HTERT RPE-1 (cell line): ENCODE data around the gene ACOT8.

Experiments
- in situ Hi-C: fragments of 300-500 bp; cut with MboI; formaldehyde crosslinking; loops from 4 replicates; pipeline ENCODE4 v1.14.3; 2020; ENCODE audit warnings: low sequenced_read_pairs

Gene ACOT8

DNA sequence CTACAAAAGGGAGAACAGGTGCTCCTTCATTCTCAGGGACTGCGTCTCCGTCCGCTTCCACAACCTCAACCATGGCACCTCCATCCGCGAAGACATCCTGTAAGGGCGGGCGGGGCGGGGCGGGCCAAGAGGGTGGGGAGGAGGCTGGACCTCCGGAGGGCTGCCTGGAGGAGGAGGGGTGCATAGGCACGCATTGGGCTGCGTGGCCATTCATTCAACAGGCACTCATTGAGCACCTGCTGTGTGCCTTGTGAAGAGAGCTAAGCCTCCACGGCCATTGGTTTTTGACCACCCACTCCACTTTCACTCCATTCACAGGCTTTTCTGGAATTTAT lies 657 bp upstream of the ACOT8 start:
- in situ Hi-C loops, result no loop called here

DNA sequence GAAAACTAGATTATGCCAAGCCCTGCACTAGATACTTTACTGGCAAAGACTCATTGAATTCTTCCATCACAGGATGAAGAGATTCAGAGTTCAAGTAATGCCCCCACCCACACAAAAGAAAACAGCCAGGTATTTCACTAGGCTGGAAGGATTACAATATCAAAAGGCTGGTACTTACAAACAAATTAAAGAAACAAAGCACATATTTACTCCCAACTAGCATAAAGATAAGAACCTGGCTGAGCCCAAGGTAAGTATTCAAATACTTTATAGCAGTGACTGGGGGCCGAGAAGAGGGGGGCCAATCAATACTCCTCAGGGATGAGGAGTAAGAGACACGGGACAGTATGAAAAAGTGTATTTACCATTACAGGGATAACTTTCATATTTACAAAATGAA lies 3.7 kb downstream of the ACOT8 start:
- in situ Hi-C loops, result no loop called here

DNA sequence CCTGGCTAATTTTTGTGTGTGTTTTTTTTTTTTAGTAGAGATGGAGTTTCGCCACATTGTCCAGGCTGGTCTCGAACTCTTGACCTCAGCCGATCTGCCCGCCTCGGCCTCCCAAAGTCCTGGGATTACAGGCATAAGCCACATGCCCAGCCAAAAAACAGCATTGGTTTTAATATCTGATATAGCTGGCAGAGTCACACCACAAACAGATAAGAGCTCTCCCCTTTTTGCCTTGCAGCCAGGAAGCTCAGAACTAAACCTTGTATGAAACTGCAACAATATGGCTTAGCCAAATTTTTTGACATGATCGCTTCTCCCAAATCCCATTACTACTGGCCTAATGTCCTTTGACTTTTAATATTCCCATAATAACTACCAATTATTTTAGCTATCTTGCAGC lies 4.9 kb downstream of the ACOT8 start:
- in situ Hi-C loops, result no loop called here

DNA sequence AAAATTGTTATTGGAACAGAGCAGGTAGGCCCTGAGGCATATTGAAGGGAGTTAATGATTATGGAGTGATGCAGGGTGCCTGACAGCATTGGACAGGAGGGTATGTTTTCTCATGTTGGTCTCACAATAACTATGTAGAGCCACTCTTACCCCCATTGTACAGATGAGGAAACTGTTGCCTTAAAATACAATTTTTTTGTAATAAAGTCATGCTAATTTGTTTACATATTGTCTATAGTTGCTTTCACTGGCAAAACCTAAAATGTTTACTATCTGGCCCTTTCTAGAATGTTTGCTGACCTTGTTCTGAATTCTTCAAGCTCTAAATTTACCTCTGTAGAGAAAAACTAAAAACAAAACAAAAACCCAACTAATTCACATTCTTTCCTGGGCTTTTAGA lies 5.7 kb downstream of the ACOT8 start:
- in situ Hi-C loops, result no loop called here

- in situ Hi-C loops, result no loop called here
These were observed 6.3 kb downstream of the ACOT8 start for GRCh38 chr20:45850926-45851325.

GRCh38 chr20:45850238-45850637 lies 7.0 kb downstream of the ACOT8 start:
- in situ Hi-C loops, result no loop called here

- in situ Hi-C loops, result no loop called here
These were observed 8.1 kb downstream of the ACOT8 start for GRCh38 chr20:45848969-45849582.

DNA sequence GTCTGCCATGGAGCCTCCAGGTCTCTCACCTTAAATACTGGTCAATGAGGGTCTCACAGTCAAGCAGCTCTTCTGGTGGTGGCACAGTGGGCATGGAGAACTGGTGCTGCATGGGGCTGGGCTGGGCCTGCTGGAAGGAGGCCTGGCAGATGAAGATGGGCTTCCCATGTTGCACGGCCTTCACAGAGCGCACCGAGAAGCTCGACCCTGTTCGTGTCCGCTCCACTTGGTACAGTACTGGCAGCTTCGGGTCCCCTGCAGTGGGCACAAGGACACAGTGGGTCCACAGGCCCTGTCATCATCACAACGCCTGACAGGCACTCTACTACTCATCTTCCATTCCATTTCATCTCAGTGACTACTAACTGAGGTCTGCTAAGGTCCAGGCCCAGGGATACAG lies 8.8 kb downstream of the ACOT8 start:
- in situ Hi-C loops, result no loop called here

DNA sequence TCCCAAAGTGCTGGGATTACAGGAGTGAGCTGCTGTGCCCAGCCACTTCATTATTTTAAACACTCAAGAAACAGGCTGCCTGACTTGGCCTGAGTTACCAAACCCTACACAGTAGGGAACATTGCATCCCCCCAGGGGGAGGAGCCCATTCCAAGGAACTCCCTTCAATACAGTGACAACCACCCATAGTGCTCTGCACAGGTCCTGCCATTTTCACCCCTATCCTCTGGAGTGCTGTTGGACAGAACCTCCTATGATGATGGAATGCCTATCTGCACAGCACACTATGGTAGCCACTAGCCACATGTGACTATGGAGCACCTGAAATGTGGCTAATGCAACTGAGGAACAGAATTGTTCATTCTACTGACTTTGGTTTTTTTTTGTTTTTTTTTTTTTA lies 11.7 kb downstream of the ACOT8 start:
- in situ Hi-C loops, result no loop called here

DNA sequence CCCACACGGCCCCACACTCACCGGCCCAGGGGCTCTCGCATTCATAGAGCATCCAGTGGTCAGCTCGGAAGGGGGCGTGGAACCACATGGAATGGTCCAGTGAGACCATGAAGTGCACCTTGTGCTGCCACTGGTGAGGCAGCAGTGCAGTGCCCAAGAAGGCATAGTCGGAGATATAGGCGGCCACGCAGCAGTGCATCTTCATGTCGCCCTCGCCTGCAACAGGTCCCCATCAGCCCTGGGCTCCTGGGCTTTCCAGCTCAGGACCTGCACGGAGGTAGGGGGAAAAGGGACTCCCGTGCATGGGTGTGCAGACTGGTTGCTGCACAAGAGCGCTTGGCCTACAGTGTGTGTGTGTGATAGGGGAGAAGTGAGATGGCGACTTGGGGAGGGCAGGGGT lies 13.7 kb downstream of the ACOT8 start:
- in situ Hi-C loops, result no loop called here

GRCh38 chr20:45842169-45842812 lies 14.9 kb downstream of the ACOT8 start:
- in situ Hi-C loops, result no loop called here

DNA sequence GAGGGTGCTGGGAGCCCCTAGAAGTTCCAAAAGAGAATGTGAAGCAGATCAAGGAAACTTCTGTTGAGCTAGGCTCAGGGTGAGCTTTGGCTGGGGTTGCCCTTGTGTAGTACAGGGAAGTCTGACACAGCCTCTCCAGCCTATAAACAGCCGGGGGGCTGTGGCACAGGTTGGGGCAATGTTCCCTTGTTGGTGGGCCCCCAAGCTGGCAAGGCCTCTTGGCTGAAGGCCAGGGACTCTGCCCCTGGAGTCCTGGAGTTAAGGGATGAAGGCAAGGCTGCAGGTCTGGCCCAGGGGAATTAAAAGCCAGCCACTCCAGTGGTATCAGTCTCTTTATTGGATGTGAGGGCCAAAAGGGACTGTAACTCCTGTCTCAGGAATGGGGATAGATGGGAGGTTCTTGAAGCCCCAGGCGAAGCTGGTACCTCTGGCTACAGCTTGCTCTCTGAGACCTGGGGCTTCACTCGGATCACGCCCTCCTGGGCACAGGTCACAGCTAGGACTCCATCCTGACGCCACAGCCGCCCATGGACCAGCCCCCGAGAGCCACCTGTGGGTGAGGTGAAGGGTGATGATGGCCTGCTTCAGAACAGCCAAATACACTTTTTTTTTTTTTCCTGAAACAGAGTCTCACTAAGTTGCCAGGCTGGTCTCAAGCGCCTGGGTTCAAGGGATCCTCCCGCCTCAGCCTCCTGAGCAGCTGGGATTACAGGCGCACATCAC lies 15.6 kb downstream of the ACOT8 start:
- in situ Hi-C loops, result no loop called here

GRCh38 chr20:45840700-45841198 lies 16.4 kb downstream of the ACOT8 start:
- in situ Hi-C loops, result no loop called here

DNA sequence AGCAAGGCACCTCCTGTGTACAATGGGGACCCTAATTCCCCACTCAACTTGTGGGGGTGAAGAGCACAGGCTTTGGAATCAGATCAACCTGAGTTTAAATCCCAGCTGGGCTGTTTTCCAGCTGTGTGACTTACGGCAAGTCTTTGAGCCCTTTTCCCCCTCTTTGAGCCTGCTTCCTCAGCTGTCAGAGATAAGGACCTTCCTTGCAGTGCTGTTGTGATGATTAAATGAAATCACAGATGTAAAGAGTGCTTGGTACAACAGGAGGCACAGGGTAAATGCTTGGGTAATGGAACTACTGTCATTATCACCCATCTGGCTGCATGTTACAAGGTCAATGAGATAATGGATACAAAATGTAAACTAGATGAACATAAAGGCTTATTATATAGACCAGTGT lies 20.4 kb downstream of the ACOT8 start:
- in situ Hi-C loops, result no loop called here

DNA sequence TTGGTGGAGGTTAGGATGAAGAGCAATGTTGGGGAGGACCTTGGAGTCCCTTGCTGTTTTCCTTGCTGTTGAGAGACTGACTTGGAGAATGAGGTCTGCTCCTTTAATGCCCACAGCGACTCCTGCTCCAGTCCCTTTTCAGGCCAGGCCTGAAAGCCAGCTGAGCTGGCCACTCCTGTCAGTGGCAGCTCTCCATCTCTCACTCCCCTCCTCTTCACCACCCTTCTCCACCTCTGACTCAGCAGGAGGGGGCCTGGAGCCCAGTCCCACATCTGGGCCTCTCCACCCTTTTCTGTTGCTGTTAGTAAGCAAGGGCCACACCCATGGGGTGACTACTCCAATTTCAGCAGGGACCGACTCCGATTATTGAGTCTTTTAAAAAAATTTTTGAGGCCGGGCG lies 21.4 kb downstream of the ACOT8 start:
- in situ Hi-C loops, result no loop called here

GRCh38 chr20:45835329-45835765 lies 21.8 kb downstream of the ACOT8 start:
- in situ Hi-C loops, result no loop called here

- in situ Hi-C loops, result no loop called here
These were observed 22.4 kb downstream of the ACOT8 start for GRCh38 chr20:45834797-45835161.

GRCh38 chr20:45833883-45834796 lies 23.1 kb downstream of the ACOT8 start:
- in situ Hi-C loops, result no loop called here

DNA sequence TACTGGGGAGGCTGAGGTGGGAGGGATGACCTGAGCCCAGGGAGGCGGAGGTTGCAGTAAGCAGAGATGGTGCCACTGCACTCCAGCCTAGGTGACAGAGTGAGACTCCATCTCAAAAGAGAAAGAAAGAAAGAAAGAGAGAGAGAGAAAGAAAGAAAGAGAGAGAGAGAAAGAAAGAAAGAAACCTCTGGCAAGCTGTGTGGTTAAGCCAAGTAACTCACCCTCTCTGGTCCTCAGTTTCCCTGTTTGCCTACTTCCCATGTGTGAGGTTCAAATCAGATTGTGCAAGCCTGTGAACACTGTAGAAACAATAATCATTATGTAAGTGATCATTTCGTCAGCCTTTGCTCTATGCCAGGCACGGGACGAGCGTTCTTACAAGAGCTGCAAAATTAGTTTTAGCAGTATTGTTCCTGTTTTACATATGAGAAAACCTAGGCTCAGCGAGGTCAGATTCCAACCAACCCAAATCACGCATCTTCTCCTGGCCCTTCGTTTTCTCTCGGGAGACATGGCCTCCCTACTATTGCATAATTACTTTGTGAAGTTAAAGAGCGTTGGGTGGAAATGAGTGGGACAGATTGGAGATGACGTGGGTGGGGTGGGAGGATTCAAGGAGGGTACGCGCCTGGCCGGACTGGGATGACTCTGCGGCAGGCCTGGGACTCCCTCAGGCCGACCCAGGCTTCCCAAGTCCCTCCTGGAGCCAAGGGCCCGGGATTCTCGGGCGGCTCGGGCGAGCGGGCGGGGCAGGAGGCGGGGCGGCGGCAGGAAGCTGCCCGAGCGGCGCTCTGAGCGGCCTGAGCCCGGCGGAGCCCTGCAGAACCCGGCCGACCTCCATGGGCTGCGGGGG lies 23.9 kb downstream of the ACOT8 start, which contains the start of gene SNX21:
Gene SNX21, plus strand, starts transcription at position 770 of the 853 bp plus-strand sequence. CDS start 121 bp downstream, outside the sequence.
- in situ Hi-C loops, result no loop called here

DNA sequence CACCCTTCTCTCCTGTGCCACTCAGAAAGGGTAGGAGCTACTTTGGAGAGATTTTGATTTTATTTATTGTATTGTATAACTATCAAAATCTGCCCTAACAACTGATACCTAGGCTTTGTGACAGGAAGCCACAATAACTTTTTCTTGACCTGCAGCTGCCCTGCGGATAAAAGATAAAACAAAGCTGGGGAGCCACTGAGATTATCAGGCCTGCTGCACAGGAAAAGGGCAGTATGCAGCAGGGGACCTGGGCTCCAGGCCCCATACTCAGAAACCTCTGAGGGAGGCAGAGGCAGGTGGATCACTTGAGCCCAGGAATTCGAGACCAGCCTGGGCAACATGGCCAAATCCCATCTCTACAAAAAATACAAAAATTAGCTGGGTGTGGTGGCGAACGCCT lies 24.6 kb downstream of the ACOT8 start:
- in situ Hi-C loops, result no loop called here
